Activated T-helper 1 cell treated with anti-CD3 and anti-CD28 coated beads, Interleukin-2, amount 50 U/mL, for 16 hours (primary cell): Measurements from ENCODE around the gene KLK7.

Experiments
- DNase-seq, 2 donors: peaks; one replicate each; pipeline ENCODE4 v3.0.0-alpha.2; 2020; ENCODE audit warnings: low read depth in 1 of 2, low spot score in 1 of 2

The KLK7 gene

GRCh38 chr19:50983625-50984292 lies at the start of gene KLK7:
TSS of gene KLK7 (minus strand) at chr19:50983917. CDS start at chr19:50982399, 1,518 bp downstream.
- DNase-seq, result no peak

GRCh38 chr19:51031880-51032225 lies 48.1 kb upstream of the KLK7 start:
- DNase-seq, result no peak

GRCh38 chr19:51031220-51031879 lies 47.6 kb upstream of the KLK7 start:
- no peak for DNase-seq

- no peak for DNase-seq
Observed at GRCh38 chr19:51030631-51031030, 46.9 kb upstream of the KLK7 start.

GRCh38 chr19:51029718-51030117 lies 46.0 kb upstream of the KLK7 start:
- no peak for DNase-seq

GRCh38 chr19:51027873-51028272 lies 44.2 kb upstream of the KLK7 start:
- DNase-seq, result no peak

- DNase-seq, result no peak
Observed at GRCh38 chr19:51027126-51027806, 43.5 kb upstream of the KLK7 start.

- DNase-seq, result no peak
Observed at GRCh38 chr19:51026554-51026831, 42.8 kb upstream of the KLK7 start, which contains the start of gene KLK11. TSS of gene KLK11 (minus strand) at chr19:51026616. CDS start at chr19:51025631, 985 bp downstream.

- no peak for DNase-seq
Observed at GRCh38 chr19:51025809-51026553, 42.3 kb upstream of the KLK7 start.

GRCh38 chr19:51025401-51025800 lies 41.7 kb upstream of the KLK7 start:
- no peak for DNase-seq

GRCh38 chr19:51024924-51025323 lies 41.2 kb upstream of the KLK7 start:
- no peak for DNase-seq

GRCh38 chr19:51023946-51024345 lies 40.2 kb upstream of the KLK7 start:
- DNase-seq, result no peak

- DNase-seq, result no peak
Observed at GRCh38 chr19:51022526-51022925, 38.8 kb upstream of the KLK7 start.

GRCh38 chr19:51020988-51021651 lies 37.4 kb upstream of the KLK7 start:
- no peak for DNase-seq

GRCh38 chr19:51019544-51019925 lies 35.8 kb upstream of the KLK7 start, which contains the start of gene KLK10:
TSS of gene KLK10 (minus strand) at chr19:51019709. CDS start at chr19:51019130, 579 bp downstream.
- no peak for DNase-seq

- DNase-seq, result no peak
Observed at GRCh38 chr19:51018745-51019543, 35.2 kb upstream of the KLK7 start.

- DNase-seq, result peak in 1 of 2 donors; percentile 8
Observed at GRCh38 chr19:51016798-51017683, 33.3 kb upstream of the KLK7 start.

- DNase-seq, result no peak
Observed at GRCh38 chr19:51015691-51016267, 32.1 kb upstream of the KLK7 start.

- DNase-seq, result no peak
Observed at GRCh38 chr19:51014242-51014641, 30.5 kb upstream of the KLK7 start.
